Measurements from ENCODE around the gene HOXC9.
"Not testable (repeated sequence)": the region's sequence is repeated elsewhere in the genome, so short reads cannot be mapped to it uniquely, and the experiment has no call there.

Gene HOXC9

DNA sequence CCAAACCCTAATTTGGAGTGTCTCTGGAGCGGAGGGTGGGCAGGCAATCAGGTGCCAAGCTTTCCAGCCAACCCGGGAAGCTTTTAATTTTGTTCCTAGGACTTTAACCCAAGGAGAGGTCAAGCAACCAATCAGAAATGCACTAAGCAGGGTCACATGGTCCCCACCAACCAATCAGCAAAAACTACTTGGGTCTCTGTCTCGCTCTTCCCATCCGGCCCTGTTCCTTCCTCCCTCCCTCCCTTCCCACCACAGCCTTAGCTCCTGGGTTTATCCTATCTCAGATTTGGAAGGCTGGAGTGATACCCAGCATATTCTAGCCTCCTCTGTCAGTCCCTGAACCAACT, 40.2 kb downstream of the HOXC9 start:
- no peak for ATAC-seq
- DNase-seq = no peak

DNA sequence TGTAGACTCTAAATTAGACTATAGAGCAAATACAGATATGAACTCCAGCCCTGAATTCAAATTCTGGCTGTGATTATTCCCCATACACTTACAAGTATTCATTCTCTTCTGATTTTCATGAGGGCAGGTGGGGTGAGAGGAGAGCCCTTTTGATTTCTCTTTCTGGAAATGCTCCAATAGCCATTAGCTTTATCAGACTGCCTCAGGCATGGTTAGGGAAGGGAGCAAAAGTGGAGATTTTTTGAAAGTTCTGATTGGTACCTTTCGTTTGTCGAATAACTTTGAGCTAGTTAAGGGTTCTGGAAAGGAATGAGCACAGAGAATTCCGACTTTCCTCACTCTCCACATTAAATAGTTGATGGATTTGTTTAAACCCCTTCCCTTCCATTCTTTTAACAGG, 40.7 kb downstream of the HOXC9 start:
- ATAC-seq (no peak), DNase-seq (no peak)

DNA sequence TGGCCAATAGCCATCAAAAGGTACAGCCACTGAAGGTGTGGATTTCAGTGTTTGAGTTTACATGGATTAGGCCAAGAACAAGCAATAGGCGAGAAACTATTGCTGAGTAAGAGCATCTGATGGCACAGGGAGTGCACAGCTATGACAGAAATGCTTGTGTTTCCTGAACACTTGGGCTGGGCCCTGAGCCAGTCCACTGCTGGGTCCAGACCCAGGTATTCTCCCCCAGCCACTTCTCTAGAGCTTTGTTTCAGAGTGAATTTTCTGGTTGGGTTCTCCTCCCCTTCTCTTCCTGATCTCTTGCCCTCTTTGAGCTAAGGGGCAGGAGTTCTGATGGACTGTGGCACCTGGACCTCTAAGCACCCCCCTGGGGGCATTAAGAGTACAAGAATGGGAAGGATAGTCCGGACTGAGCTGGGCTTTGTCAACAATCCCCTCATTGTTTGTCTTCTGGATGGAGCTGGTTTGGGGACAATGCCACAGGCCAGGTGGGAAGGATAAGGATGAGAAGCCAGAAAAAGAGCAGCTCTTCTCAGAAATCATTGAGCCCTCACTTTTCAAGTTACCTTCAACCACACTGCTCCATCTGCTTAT, 41.2 kb downstream of the HOXC9 start:
- ATAC-seq (no peak), DNase-seq (no peak)

DNA sequence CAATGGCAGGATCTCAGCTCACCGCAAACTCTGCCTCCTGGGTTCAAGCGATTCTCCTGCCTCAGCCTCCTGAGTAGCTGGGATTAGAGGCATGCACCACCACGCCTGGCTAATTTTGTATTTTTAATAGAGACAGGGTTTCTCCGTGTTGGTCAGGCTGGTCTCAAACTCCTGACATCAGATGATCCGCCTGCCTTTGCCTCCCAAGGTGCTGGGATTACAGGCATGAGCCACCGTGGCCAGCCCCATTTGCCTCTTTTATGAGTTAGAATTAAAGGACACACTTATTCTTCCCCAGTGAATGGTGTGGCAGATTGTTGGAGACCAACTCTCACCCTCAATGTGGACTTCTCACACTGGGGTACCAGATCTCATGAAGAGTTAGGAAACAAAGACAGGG, 42.1 kb downstream of the HOXC9 start:
- not testable (repeated sequence) for DNase-seq, ATAC-seq

DNA sequence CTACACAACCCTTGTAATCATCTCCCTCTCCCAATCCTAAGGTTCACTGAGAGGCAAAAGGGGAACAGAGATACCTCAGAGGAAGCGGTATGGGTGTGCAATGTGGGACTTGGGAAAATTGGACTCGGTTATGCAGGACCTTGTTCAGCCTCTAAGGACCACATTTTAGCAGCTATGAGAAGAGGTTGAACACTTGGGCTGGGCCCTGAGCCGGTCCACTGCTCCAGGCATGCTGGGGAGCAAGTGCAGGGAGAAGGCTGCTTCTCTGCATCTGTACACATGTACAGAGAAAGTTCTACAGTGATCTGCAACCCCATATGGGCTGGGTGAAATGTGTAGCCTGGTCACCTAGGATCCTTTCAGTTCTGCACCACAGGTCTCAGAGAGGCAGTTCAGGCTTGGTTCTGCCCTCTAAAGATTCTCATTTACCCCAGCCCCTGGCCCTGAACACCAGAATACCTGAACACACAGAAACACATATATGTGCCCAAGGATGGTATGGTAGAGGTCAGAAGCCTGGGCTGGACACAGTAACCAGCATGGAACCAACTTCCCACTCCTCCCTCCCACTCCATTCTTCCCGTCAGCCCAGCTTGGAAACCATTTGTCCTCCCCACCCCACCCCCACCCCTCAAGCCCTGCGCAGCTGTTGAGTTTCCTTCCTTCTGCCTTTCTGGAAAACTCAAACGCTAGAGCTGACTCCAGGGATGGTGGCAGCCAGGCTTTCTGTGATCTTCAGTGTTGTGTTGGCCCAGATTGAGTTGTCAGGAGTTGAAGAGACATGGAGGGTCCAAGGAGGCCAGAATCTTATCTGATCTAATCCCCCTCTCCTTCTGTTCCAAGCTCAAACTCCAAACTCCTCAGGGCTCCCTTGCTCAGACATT, 43.3 kb downstream of the HOXC9 start:
- ATAC-seq = no peak
- DNase-seq = no peak

DNA sequence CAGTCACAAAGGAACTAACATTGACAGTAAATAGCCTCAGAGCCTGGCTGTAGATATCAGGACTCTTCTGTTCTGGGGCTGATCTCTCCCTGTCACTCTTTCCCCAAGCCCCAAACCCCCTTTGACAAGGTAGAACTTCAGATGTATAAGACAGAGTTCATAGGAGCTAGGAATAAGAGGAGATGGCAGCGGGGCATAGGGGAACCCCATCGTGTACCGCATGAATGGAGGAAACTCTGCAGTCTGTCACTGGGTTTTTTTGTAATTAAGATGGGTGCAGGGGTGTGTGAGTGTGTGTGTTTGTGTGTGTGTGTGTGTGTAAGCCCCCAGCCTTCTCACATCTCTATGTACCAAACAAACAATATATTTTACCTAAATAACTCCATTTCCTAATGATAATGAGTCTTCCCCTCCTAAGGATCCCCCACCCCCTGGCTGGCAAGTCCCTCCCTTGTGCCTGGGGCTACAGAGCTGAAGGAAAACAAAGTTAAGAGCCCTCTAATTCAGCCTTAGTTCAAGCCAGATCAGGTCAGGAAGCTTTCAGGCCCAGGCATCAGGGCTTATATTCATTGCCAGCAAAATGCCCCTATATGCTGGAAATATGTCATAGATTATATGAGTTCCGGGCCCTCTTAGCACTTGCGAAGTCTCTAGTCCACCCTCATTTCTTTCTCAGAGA, 44.6 kb downstream of the HOXC9 start:
- ATAC-seq = no peak
- DNase-seq = no peak

DNA sequence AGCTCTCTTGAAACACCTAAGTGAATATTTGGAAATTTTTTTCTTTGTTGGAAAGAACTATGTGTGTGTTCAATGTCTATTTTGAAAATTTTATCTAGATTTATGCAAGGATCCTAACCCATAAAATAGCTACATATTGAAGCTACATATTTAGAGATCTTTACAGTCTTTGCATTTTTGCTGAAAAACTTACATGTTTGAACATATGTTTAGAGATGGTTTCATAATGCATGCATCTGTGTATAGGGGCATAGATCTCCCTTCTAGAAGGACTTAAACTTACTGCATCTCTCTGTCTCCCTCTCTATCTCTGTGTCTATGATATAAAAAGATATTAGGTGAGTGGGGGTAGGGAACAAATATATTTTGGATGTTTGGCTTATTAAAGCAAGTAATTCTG, 45.4 kb downstream of the HOXC9 start:
- no peak for DNase-seq

DNA sequence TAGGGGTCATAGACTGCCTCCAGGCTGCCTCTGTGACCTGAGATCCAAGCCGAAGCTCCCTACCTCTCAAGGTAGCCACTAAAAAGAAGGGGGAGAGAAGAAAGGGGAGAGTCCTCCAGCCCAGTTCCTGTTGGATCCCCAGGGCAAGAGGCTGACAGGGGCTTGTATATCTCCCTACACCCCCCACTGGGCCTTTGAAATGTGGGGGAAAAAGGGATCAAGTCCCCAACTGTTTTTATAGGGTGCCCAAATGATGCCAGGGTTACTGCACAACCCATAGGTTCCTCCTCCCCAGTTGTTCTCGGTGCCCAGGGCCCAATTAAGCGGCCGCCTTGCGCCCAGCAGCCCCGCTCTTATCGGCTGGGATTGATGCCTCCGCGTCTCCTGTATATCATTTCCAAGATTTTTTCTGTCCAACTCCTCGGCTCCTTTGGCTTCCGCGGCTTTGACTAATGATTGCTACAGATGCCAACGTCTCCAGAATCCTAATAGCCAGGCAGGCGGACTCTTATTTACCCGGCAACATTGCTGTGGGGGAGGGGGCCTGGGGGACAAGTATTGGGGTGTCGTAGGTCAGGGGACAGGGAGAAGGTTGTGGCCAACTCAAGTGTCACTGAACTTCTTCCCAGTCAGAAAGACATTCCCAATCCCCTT, 46.0 kb downstream of the HOXC9 start:
- ATAC-seq (no peak), DNase-seq (no peak)

More for the DNA sequence above, 45.4 kb downstream of the HOXC9 start:
- ATAC-seq = no peak

DNA sequence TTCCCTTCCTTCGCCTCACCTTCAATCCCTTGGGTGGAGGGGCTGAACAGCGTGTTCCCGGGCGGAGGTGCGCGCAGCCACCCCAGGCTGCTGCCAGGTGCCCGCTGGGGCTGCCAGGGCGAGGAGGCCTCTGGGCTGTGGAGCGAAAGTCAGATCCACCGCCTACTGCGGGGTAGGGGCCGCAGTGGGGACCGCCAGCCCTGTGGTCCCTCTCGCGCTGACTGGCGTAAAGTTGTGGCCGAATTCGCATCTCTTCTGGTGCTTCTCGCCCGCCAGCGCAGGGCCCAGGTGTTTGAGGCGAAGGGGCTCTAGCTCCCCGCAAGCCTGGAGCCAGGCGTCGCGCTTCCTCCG, 46.8 kb downstream of the HOXC9 start:
- ATAC-seq (no peak), DNase-seq (no peak)

DNA sequence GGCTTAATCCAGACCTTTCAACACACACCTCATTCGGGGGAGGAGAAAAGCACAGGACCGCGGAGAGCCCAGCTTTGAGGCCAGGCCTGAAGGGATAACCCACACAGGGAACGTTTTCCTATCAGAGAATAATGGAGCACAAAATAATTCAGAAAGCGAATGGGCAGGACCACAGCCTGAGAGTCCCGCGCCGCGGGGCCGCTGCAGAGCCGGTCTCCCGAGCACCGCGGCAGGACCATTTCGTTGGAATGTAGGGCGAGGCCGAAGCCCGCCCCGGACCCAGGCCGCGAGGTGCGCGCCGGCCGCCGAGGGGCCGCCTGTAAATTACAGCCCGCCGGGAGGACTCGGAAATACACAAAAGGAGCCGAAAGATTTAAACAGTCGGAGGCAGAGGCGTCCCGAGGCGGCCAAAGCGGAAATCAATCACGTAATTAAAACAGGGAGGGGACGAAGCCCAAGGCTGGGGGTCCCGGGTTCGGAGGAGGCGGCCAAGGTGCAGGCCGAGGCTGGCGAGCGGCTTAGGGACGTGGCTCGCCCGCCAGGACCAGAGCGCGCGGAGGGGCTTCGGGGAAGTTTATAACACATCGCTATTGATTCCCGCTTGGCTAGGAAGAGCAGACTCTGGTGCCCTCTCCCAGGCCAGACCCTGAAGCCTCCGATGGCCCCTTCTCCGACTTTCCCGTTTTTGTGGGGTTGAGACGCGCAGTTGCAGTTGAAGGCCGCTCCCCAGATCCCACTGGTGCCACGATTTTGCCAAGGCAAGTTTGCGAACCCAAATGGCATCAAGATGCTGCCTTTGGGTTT, 47.4 kb downstream of the HOXC9 start:
- ATAC-seq (no peak), DNase-seq (no peak)

DNA sequence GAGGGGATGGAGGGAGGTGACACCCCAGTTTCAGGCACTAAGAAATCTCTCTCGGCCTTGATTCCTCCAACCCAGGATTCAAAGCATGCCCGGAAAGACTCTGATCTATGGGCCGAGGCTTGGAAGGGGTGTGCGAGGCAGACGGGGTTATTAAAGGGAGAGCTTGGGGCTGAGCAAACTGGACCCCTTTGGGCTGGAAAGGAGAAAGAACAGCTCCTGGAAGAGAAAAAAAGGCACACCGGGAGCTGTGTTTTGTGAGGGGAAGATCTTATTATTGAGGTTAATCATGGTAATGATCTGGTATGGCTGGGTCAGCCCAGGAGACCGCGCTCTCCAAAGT, 48.0 kb downstream of the HOXC9 start:
- no peak for ATAC-seq
- DNase-seq = no peak

DNA sequence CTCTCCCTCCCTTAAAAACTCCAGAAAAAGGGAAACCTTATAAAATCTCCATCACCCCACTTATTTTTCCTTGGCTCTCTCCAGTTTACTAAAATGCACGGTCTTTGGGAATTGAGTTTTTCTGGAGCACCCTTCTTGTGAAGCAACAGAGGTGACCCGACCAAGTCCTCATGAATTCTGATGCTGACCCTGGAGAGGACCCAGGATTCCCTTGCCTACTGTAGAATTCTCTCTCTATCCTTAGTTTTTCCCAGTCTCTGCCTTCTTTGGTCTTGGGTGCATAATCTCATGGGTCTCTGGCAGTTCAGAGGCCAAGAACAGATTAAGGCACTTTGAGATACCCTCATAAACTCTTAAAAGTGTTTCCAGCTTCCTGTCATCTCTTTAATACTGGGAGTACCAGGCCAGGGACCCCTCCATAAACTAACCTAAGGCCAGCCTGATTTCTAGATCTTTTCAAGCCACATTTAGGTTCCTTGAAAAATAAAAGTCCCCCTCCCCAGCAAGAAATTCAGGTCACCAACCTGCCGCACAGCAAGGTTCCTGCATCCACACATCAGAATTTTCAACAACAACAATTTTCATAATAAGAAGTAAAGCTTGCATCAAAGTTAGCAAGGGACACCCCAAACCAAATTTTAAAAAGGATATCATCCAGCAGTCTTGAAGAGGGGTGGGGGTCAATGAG, 48.6 kb downstream of the HOXC9 start:
- ATAC-seq (no peak), DNase-seq (no peak)

DNA sequence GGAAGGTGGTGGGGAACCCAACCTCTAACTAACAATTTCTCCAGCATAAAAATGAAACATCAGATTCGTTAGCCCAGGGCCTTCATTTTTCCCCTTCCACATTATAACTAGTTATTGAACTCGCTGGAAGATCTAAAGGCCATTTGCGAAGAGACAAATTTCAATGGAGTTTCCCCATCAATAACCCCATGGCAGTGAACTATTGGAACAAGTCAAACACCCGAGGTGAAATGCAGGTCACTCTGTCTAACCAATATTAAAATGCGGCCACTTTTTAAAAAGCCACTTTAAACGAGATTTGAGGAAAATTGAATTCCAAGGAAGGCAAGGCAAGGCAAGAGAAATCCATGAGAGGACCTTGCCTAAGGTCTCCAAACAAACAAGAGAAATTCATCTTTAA, 49.1 kb downstream of the HOXC9 start:
- ATAC-seq (no peak), DNase-seq (no peak)

DNA sequence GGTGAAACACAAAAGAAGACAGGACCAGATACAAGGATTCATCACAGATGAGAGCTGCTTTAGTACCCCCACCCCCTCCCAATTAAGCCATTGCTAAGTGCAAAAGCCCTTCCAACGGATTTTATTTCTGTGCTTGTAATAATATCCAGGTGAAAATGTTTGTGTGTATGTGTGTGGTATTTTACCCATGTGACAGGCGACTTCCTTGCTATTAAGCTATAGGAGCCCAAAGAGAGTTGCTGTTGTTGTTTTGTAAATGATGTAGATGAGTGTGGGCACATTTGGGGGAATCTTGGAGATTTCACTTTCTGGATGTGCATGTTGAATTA, 50.5 kb downstream of the HOXC9 start:
- DNase-seq (no peak), ATAC-seq (no peak)

DNA sequence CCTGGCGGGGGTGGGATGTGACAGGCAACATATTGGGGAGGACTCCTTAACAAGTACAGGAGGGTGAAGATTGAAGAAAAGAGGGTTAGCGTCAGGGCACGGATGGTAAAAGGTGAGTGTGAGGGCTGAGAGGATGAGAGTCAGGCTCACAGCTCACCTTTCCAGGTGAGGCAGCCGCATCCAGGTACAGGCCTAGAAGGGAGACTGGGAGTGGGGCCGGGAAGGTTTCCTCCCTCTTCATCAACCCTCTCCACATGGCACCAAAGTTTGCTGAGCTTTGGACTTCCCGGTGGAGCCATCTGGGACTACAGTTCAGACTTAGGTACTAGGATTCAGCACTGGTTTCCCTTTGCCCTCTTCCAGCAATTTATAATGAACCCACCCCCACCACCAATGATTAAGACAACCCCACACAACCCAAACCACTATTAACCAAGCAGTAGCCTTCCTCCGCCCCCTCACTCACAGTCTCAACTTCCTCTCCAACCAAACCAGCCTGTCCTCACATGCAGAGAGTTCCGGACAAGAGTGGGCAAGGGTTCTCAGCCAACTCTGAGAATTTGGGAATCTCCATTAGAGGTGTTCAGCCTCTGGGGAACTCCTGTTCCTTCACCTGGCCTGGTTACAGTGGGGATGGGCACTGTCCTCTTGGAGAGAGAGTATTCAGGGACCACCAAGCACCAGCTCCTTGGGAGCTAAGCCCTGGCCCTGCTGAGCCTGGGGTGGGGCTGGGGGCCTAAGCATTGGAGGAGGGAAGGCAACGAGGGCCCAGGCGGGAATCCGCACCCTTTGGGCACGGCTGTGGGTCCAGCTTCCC, 51.3 kb downstream of the HOXC9 start:
- no peak for DNase-seq
- ATAC-seq = no peak

DNA sequence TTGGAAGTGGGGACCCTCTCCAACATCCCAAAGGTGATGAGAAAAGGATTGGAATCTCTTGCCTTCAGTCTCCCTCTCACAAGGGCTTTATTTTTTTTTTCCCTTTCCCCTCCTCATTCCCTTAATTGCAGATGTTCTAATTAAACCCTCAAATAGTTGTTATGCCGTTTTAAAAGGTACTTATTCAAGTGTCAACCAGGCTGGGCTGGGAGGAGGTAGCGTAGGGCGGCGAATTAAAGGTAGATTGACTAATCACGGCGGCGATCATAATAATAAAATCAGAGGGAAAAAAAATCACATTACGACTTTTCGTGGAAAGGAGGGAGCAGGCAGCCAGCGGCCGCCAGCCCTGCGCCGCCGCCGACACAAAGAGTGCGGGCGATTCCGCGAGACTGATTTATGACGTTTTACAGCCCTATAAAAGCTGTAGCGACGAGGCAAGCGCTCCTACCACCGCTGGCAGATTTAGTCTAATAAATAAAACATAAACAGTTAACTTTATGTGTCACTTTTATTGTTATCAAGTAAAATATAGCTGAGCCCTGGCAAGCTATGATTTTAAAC, 52.0 kb downstream of the HOXC9 start:
- DNase-seq = no peak
- no peak for ATAC-seq

DNA sequence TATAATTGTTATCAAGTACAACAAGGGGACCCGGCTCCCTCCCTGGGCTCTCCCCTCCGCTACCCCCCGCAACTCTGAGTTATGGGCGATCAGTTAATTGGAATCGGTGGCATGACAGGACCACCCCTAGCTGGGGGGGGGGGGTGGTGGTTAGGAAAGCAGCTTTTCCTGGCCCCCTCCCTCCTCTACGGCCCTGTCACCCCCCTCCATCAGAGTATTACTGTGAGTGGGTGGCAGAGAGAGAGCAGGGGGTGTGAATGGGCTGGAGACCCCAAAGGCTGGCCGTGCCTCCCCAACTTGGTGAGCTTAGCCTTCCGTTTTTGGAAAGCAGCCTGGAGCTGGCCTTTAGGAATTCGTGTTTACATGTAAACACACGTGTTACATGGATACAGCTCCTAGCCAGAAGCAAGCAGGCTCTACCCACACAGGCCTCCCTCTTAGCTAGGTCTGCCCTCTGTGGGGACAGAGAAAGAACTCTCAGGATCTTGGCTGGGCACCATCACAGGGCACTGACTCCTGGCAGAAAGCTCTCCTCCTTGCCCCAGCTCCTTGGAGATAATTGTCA, 52.6 kb downstream of the HOXC9 start:
- DNase-seq = no peak
- ATAC-seq = no peak
